ACHN (cell line): Measurements from ENCODE around the gene INTS7.
"Not testable (repeated sequence)": the region's sequence is repeated elsewhere in the genome, so short reads cannot be mapped to it uniquely, and the experiment has no call there.

Experiments used
- DNase-seq: peaks from one replicate; pipeline ENCODE4 v3.0.0-alpha.2; 2015
- in situ Hi-C: cut with HindIII; loops from 2 replicates; pipeline ENCODE4 v1.10.0; 2017; ENCODE audit warnings: low sequenced_read_pairs, low pct_ligation_motif_present, low pct_unique_long_range_greater_than_20kb

The INTS7 gene

DNA sequence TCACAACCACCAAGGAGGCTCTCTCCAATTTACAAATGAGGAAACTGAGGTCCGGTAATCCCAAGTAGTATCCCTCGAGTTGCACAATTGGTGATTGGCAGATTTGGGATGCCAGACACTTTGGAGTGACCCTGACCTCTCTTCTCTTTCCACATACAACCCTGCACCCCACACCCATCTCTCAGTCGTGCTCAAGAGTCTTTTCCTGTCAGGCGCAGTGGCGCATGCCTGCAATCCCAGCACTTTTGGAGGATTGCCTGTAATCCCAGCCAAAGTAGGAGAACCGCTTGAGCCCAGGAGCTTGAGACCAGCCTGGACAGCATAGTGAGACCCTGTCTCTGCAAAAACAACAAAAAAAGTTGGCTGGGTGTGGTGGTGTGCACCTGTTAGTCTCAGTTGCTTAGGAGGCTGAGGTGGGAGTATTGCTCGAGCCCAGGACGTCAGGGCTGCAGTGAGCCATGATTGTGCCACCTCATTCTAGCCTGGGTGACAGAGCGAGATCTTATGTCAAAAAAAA lies 113.7 kb downstream of the INTS7 start:
- no peak for DNase-seq
- in situ Hi-C loops, result no loop called here

DNA sequence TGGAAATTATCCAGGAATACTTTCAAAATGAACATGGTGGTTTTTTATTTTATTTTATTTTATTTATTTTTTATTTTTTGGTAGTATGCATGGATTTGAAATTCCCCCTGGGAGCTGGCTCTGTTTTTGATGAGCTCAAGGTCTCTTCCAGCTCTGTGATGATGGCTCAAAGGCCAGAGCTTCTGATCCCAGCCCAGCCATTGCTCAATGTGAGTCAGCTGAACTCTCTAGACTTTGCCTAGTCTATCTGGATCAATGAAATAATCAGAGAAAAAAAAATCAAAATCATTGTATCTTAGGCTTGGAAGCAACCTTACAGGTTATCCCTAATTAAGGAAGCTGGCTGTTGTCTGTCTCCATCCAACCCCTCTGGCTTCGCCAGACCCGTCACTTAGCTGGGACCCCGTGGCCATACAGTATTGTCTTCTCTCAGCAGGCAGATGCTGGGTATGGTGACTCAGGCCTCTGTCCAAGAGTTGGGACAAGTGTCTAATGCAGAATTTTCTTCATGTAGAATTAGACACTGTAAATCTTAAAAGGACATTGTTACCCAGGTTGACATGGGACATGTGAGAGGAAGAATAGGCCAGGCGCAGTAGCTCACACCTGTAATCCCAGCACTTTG lies 114.6 kb downstream of the INTS7 start:
- DNase-seq, result no peak
- in situ Hi-C loops, result no loop called here

DNA sequence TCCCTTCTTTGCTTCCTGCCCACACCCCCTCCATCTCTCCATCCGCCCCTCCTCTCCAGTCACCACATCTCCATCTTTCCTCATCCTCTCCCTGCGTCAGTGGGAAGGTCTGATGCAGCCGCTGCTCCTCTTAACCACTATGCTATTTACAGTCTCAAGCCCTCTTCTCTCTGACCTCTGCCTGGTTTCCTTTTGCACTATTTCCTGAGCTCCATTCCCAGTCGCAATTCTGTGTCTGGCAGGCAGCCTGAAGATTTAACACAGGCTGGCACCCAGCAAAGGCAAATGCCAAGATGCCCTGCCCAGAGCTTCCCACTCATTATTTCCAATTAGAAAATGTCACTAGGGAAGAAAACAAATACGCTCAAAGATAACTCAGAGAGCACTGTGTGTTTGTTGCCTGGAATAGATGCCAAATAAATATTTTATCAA lies 115.2 kb downstream of the INTS7 start:
- in situ Hi-C loops, result no loop called here
- DNase-seq, result no peak

DNA sequence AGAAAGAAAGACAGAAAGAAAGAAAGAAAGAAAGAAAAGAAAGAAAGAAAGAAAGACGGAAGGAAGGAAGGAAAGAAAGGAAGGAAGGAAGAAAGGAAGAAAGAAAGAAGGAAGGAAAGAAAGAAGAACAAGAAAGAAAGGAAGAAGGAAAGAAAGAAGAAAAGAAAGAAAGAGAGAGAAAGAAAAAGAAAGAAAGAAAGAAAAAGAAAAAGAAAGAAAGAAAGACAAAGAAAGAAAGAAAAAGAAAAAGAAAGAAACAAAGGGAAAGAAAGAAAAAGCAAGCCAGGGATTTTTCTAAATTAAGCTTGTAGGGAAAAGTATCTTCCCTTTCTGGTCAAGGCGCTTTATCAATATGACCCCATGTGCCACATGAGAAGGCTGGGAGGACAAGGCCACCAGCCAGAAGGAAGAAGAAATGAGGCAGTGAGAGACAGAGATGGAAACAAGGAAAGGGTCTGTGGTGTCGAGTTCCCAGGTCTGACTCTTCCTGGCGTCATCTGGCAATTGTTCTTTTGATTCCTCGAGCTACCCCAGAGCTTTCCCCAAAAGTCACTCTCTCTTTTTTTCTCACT lies 116.4 kb downstream of the INTS7 start:
- in situ Hi-C loops, result no loop called here
- DNase-seq, result no peak

DNA sequence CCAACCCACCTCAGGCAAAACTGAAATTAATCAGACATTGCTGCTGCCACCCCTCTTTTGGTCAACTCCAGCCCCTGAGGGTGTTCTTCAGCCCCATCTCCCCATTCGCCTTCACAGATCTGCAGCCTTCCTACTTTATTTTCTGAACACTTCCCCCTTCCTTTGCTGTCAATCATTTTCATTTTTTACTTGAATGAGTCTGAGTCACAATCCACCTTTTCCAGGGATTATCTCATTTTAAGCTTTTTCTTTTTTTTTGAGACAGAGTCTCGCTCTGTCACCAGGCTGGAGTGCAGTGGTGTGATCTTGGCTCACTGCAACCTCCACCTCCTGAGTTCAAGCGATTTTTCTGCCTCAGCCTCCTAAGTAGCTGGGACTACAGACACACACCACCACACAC lies 118.9 kb downstream of the INTS7 start:
- in situ Hi-C loops, result not testable (repeated sequence)
- DNase-seq, result peak; percentile 48

DNA sequence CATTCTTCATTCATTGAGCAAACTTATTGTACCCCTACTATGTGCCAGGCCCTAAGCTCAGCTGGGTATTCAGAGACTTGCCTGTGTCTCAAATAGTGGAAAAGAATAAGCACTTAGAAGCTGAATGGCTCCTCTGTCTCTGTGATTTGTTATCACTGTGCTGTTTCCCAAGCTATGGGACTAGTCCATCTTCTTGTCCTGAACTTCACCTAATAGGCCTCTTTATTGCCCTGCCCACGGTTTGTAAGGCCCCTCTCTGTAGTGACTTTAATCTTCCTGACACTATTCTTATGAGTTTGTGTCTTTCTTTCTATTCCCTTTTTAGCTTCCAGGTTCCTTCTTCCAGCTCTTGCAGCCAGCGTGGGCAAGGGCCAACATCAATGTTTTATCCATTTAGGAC lies 119.4 kb downstream of the INTS7 start:
- no peak for DNase-seq
- in situ Hi-C loops, result no loop called here

DNA sequence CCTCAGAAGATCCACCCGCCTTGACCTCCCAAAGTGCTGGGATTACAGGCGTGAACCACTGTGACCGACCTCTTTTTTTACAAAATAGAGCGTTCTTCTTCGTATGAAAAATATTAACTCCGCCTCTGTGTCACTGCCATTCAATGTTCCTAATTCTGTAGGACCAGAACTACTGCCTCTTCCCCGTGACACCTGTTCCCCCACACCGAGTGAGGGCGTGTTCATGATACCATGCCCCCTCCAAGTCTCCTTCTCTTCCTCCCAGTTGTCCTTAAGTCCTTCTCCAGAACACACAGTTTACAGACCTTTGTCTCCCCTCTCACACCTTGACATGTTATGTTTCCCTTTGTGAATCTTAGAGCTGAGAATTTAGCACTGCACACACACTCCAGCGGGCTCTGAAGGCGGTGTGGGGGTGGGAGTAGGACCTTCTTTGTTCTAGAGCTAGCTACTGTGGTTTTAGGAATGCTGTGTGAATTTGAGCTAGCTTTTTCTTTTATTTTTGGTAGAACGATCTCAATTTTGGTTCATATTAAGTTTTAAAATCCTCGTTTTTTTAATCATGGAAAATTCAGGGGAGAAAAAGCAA lies 122.4 kb downstream of the INTS7 start:
- in situ Hi-C loops, result no loop called here
- no peak for DNase-seq

DNA sequence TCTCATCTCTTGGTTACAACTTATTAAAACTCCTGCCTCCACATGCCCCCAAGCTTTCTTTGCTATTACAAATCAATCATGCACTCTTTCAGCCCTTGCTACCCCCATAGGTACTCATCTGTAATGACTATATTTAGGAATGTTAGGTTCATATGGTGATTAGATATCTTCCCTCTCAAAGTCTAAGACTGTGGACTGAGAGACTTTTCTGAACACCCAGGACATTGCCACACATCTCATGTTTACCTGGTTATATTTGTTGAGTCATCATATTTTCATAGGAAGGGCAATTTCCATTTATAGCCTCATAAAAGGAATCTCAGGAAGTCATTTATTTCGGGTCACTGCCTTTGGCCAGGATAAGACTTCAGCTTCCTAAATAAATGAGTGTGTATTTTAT lies 123.3 kb downstream of the INTS7 start:
- in situ Hi-C loops, result no loop called here
- DNase-seq, result no peak

DNA sequence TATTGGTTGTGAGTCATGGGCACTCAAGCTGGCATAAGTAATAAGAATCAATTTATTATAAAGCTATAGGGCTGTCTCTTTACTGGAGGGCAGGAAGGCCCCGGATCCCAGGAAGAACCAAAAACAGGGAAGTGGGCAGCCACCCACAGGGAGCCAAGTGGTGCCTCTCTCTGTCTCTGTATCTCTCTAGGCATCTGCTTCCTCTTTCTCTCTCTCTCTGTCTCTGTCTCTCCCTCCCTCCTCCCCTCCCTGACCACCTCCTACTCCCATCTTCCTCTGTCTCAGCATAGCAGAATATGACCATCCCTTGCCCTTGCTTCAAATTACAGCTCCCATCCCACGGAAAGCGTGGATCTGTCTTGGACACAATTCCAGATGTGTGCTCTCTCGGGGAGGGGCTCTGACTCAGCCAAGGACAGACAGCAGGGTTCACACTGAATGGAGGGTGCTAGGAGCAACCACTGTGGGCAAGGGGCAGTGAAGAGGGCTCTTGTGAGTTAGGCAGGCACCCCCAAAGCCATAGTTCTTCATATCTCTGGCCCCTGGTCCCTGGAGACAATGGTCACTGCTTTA lies 124.4 kb downstream of the INTS7 start:
- no peak for DNase-seq
- in situ Hi-C loops, result no loop called here

DNA sequence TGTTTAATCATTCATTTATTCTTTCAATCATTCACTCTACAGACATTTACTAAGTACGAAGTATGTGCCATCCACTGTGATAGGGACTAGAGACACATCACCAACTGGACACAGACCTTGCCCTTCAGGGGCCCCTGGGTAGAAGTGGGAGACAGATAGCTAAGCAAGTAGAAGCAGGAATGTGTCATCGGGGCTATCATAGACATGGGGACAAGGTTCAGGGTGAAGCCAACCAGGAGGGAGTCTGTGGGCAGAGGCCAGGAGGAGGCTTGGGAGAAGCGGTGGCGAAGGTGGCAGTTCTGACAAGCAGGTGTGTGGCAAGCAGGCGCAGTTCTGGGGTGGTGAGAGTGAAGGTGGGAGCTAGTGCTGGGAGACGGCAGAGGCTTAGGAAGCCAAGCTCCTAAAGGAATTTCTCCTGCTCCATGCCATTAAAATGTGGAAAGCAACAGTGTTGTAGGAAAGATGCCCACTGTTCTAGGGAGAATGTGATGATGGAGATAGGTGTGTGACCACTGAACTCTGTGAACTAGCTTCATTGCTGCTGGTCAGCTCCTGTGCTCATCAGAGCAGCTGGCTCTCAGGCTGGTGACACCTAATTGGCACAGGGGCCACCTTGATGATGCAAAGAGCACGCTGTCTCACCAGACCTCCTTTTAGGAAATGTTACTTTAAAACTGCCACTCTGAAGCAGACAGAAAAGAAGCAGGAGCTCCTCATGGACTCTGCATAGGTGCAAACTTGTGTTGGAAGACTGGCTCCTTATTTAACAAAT lies 125.1 kb downstream of the INTS7 start:
- in situ Hi-C loops, result no loop called here
- no peak for DNase-seq

DNA sequence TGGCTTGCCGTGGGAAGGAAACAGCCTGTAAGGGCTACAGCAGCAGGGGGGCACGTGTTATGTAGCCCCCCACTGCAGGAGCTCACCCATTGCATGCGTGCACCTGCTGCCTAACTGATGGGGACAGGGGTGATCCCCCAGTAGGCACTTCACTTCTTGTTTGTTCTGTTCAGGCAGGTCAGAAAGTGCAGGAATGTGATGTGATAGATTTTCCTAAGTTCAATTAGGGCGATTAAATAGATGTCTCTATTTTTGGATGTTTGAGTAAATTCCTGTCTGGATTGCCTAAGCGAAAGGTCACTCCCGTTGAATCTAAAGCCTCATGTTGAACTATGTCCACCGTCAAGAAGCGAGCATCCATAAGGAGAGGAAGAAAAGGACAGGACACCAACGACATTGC lies 126.0 kb downstream of the INTS7 start:
- DNase-seq, result no peak
- in situ Hi-C loops, result no loop called here

DNA sequence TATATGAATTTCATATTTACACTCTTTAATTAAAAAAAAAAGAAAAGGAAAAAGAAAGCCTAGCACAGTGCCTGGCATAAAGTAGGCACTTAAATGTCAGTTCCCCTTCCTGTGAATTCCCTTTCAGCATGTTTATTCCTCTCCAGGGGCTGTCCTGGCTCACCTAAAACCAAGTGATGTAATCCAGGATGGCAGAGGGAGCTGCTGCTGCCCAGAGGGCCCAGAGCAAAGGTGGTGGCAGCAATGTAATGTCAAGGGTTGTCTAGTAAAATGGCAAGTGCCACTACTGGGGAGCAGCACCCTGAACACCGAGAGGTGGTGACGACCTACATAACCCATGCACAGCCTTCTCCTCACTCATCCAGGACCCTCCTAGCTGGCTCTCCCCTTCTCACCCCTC lies 126.4 kb downstream of the INTS7 start:
- no peak for DNase-seq
- in situ Hi-C loops, result no loop called here

DNA sequence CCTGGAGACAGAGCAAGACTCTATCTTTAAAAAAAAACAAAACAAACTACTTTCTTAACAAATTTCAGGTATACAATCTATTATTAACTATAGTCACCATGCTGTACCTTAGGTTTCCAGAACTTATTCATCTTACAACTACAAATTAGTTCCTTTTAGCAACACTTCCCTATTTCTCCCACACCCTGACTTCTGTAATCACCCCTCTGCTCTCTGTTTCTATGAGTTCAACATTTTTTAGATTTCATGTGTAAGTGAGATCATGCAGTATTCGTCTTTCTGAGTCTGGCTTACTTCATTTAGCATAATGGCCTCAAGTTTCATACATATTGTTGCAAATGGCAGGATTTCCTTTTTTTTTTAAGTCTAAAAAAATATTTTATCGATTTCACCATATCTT lies 126.9 kb downstream of the INTS7 start:
- no peak for DNase-seq
- in situ Hi-C loops, result no loop called here

DNA sequence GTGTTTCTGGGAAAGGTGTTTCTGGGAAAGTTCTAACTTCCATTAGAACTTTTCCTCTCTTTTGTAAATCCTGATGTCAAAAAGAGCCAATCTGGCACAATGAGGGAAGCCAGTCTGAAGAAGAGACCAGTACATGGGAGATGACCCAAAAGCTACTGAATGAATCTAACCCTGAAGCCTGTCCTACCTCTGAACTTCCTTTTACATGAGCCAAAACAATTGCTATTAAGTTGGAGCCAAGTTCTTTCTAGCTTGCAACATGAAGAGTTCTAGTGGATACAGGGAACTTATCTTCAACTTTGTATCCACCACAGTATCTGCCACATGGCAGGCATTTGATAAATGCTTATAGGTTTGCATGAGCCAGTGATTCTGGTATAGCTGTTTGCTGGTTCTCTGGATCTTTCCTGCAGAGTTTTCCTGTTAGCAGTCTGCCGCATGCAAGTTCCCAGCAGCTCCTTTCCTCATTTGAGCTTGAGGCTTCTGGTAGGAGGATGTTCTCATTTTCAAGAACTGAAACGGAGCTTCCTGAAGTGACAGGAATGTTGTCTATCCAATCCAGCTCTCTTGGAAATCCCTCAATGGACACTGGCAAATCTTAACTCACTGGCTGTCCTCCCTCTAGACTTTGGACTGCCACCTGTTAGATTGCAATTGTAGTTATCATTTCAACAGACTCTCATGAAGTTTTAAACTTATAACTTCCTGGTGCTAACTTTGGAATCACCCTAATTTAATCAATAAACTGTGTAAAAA lies 131.7 kb downstream of the INTS7 start:
- in situ Hi-C loops, result no loop called here
- no peak for DNase-seq

DNA sequence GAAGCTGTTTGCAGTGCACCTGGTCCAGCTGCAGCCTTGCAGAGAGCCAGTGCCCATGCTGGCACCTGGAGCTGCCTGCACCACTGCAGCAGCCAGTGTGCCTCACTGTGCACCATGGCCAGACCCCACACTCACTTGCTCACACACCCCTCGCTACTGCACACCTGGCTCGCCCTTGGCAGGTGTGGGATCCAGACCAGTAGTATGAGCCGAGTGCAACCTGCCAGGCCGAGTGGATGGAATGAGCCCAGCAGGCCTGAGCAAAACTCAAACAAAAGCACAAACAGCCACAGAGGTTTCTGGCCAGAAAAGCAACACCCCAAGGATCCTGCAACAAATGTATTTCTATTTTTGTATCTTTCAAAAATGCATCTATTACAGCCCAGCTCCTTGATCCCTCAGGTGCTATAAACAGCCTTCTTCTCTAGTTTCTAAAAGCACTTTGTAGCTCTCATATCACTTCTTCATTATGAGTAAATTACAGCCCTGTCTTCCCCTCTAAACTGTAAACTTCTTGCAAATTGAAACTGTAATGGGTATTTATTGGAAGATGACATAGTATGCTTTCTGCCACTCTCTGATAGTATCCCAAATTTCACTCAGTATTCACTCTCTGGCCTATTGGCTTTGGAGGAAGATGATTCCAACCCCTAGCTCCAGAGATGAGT lies 132.6 kb downstream of the INTS7 start:
- no peak for DNase-seq
- in situ Hi-C loops, result no loop called here

DNA sequence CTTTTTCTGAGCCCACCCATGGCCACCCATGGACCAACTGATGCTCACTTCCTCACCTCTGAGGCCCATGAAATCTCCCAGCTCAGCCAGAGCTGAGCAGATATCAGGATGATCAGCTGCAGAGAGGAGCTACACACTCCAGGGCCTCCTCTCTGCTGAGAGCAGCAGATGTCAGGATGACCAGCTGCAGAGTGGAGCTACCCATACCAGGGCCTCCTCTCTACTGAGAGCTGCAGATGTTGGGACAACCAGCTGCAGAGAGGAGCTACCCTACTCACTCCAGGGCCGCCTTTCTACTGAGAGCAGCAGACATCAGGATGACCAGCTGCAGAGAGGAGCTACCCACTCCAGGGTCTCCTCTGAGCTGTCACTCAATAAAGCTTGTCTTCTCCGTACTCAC lies 133.4 kb downstream of the INTS7 start:
- DNase-seq, result no peak
- in situ Hi-C loops, result no loop called here

DNA sequence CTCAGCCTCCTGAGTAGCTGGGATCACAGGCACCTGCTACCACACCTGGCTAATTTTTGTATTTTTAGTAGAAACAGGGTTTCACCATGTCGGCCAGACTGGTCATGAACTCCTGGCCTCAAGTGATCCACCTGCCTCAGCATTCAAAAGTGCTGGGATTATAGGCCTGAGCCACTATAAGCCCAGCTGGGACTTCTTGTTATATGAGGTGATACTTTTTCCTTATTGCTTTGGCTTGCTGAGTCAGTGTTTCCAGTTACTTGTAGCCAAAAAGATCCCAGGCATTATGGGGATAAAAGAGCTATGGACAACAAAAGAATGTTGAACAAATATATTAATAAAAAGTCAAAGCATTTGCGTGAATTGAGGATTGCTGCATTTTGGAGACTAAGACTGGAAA lies 134.9 kb downstream of the INTS7 start:
- DNase-seq, result no peak
- in situ Hi-C loops, result no loop called here

DNA sequence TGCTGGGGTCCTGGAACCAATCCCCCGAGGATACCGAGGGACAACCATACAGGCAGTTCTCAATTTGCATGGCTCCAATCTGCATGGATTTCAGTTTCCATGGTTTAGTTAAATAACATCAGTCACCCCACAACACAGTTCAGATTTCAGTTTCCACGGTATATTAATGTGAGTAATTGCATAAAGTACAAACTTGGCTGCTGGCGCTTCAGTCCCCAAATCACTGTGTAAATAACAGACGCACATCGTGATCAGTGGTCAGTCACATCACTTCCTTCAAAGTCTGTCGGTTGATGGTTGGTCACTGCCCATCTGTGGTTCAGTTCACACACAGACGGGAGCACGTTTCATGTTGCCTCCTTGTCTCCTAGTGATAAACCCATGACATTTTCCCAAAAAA lies 138.4 kb downstream of the INTS7 start:
- no peak for DNase-seq
- in situ Hi-C loops, result no loop called here
